GM19099 (cell line): ENCODE results near the gene DLG2.

Experiments
- POLR2A ChIP-seq: IDR thresholded peaks from 3 replicates; pipeline ENCODE4 v1.6.1; 2011; ENCODE audit warnings: low read depth; ENCODE audit not compliant: insufficient read length; ENCODE audit errors: extremely low read depth

The DLG2 gene

DNA sequence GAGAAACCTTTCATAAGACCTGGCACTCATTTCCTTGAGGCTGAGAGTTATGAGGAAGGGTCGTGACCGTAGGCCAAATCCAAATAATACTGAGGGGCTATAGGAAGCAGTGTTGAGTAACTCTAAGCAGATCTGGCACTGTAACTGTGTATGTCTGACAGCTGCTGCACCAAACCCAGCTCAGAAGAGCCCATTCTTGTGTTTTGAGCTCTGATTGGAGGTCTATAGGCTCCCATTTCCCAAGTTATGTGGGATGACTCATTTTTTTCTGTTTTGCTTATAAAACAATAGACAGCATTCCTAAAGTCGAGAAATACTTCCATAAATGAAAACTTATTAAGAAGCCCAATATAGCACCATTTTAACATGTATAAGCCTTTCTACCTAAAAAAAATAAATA, 645.8 kb downstream of the DLG2 start:
- no peak for TF ChIP-seq POLR2A

DNA sequence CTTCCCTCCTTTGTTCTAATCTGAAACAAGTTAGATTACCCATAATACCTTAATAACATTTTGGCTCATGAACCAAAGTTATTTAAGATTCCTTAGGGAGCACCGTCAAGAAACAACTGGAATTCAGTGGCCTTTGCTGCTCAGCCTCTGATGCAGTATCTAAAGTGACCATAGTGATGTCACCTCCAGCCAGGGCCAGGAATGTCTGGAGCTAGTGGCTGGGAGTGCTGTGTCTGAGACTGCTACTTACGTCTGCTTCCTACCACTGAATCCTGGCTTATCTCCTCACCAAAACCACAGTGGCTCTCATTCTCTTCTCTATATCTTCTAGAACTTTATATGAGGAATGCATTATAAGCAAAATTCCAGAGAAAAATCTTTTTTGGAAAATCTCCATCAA, 658.0 kb downstream of the DLG2 start:
- TF ChIP-seq POLR2A: no peak

DNA sequence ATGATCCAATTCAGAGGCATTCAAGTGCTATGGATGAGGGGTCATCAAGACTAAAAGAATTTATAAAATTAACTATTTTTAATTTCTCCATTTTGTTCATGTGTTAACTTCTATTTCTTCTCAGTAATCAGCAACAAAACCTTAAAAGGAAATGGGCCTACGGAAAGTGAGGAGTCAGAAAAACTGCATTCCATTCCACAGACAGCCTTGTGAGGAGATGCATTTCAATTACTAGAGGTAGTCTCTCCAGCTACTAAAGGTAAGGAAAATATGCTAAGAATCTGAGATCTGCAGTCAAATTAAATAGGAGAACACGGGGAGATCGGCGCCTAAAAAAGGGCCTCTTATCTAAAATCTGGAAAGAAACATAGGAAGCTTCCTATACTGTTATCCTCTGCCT, 661.7 kb downstream of the DLG2 start:
- no peak for TF ChIP-seq POLR2A

DNA sequence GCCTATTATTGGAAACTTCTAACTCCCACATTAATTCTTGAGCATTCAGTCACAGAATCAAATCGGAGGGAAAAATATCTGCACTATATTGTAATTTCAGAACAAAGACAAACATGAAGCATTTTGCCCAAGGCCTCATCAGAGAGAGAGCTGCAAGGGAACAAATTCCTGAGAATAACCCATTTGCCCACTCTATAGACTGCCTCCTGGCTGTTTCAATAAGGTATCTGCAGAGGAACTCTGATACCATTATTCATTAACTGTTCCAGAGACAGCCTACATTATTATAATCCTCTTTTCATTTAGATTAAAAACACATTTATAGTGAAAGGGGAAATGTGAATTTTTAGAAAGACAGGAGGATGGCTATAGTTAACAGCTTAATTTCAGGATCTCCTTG, 663.9 kb downstream of the DLG2 start:
- no peak for TF ChIP-seq POLR2A

DNA sequence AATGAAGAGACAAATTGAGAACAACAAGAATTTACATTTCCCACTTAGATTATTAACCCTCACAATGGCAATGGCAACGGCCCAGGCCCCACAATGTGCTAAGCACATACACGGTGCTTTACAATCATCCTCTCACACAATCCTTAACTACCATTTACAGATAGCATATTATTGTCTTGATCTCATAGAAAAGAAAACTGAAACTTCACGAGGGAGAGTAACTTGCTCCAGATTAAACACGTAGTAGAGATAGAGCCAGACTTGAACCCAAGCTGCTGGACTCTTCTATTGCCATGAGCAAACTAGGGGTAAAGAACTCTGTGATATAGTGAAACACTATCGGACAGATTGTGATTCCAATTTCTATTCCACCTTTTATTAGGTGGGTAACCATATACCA, 665.1 kb downstream of the DLG2 start:
- no peak for TF ChIP-seq POLR2A

DNA sequence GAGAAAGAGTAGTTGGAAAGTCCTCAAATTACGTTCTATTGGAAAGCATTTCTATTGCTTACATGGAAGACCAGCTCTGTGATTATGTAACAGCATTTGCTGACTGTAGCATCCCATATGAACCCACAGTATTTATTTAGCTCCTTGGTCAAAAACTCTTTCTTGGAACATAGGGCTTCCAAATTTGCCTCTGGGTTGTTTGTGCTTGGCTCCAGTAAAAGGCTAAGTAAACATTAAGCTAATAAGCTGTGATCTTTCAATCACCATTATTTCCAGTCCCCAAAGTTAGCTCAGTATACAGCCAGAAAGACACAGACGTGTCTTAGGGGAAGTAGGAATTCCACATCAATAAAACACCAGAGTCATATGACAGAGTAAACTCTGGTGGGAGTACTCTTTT, 668.8 kb downstream of the DLG2 start:
- no peak for TF ChIP-seq POLR2A

DNA sequence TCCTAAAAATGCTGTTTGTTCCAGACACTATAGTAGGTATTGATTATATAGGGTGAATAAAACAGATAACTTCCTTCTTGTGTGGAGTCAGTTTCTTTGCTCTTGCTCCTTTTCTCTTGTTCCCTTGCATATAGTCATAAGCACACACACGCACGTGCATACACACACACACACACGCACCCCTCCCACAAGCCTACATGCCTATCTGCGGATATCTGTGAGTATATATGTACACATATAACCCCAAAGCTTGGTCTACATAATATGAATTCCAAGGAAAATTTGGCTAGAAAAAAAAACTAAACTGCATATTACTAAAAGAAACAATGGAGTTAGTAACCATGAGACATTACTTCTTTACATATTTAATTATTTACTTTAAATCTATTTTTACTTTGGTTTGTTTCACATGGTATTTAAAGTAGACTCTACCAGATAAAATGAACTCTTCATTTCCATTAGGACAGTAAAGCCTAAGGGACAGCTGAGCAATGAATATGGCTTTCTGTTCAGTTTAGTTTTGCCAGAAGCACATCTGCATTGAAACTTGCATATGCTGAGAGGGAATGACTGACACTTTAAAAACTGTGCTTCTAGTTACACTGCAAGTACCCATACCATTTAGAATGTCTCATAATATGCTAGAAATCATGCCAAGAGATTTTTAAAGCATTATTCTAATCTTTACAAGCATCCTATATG, 676.4 kb downstream of the DLG2 start:
- no peak for TF ChIP-seq POLR2A

DNA sequence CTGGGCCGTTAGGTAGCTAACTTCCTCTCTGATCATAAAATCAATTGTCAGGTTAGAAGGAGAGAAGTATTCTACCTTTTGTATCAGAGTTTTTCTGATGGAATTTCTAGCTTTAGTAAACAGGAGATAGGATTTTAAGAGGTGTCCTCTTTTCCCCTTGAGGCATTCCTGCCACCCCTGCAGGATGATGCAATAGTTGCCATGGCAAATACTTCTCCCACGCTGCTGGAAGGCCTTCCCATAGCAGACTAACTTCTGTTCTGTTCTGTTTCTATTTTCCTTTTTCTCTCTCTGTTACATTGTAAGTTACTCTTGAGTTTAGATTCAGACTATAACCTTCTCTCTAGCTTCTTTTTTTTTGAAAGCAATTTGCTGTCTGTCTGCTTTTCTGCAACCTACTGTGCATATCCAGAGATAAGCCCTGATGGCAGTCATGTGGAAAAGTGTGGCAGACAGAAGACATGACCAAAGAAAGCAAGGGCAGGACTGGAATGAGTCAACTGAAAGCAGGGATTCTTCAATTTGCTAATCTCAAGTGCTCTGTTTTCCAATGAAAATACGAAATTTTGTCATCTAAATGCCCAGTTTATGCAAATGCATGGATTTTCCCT, 679.1 kb downstream of the DLG2 start:
- no peak for TF ChIP-seq POLR2A

DNA sequence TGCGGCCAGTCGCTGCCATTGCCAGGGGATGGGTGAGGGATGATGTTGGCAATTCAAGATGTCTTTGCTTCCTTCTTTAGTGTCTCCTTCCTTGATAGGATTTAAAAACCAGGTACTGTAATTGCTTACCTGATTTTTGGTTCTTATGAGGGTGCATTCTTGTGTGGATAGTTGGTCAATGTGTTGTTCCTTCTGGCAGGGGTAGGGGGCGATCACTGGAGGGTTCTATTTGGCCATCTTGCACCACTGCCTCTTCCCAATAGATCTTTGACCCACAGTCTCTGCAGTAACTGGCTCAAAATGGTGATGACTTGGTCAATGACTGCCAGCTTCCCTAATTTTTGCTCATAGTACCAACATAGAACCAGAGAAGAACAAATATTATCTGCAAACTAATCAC, 680.1 kb downstream of the DLG2 start:
- TF ChIP-seq POLR2A: no peak

DNA sequence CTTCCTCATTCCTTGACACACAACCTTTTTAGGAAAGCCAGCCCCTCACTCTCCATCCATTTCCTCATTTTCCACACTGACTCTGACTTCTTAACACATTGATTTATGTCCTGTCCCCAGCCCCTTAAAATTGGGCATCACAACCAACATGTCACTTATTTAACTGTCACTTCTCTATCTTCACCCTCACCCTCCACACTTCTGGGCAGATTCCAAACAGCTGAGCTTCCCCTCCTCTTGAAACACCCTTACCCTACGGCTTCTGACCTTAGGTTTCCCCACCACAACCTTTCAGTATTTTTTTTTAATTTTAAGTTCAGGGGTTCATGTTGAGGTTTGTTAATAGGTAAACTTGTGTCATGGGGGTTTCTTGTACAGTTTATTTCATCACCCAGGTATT, 696.3 kb downstream of the DLG2 start:
- no peak for TF ChIP-seq POLR2A

DNA sequence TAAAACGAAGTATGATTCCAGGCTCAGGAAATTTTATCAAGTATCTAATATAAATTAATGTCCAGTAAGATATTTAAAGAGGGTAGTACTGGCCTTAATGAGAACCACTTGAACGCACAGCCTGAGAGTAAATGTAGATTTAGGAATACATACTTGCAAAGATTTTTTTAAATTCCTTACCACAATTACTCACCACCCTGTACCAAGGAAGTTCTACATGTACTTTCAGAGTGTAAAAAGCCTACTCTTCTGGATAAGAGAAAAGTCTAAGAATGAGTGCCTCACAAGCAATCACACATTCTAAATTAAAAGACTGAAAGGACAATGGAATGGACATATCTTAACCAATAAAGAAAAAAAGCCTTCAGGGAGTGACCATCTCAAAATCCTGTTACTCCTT, 697.4 kb downstream of the DLG2 start:
- TF ChIP-seq POLR2A: no peak

DNA sequence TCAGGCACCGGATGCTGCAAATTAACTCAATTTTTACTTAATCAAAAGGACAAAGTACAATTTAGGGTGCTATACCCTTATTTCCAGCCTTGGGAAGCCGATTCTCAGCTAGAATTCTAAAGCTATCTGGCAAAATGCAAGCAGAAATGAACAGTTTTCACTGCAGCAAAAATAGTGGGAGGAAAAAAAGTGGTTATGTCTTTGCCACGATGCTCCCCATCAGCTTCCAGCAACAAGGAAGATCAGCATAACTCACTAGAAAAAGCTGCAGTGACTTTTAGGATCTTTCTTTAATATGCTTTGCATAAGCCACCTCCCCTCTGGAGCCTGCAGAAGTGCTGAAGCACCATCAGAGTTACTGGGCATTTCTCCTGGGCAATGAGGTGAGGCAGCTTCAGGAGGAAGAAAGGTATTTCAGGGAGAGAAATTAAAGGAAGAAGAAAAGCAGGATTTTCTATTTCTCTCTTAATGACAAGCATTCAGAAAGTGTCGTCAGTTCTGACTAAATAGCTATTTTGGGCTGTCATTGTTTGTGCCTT, 702.9 kb downstream of the DLG2 start:
- no peak for TF ChIP-seq POLR2A

DNA sequence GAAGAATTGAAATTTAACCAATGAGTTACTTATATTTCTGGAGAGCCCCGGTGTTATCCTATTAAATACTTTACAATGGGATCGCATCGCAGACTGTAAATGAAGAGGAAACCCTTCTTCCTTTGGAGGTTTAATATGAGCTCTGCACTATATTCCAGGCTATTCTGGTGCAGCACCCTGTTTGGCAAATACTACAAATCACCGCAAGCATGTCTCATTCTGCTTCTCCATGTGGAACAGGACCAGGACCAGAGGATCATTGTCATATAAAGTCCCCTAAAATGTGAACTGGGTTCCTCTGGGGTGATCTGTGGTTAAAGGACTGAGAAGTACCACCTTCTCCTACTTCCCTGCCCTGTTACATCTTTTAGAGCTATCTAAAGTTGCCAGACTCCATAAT, 703.7 kb downstream of the DLG2 start:
- TF ChIP-seq POLR2A: no peak

DNA sequence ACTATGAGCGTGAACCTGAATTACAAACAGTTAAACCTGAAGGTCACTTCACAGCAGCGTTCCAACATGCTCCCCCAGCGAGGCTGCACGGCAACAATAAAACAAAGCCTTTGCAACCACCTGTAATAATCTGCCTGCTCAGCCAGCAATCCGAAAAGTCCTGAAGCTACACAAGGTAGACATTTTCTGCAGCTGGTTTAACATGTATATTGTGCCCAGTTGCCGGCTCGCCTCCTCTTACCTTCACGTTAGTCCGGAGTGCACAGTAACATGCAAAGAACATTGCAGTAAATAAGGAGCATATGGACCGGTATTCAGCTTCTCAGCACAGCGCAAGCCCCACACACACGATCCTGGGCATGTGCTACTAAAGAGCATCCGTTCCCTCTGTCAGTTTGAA, 704.3 kb downstream of the DLG2 start:
- TF ChIP-seq POLR2A: no peak

DNA sequence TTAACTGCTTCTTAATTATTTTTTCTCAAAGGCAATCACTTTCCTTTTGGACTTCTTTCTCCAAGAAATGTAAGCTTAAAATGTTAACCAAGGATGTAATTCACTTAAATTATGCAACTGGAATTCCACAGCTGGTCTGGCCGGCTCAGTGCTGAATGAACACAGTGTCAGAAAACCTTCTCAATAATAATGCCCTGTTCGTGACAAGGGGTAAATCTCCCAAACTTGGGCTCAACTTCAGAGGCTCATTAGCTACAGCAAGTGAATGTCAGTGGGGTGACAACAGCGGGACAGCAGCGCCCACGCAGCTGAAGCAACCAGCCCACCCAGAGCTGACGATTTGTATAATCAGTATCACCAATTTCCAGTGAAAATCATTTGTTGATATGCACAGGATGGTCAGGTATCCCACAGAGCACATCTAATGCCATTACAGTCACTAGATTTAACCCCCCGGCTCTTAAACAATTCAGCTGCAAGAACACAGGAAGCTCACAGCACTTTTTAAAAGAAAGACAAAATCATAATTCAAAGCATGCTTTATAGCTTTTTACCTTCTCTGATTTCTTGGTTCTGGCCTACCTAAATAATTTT, 704.8 kb downstream of the DLG2 start:
- no peak for TF ChIP-seq POLR2A

DNA sequence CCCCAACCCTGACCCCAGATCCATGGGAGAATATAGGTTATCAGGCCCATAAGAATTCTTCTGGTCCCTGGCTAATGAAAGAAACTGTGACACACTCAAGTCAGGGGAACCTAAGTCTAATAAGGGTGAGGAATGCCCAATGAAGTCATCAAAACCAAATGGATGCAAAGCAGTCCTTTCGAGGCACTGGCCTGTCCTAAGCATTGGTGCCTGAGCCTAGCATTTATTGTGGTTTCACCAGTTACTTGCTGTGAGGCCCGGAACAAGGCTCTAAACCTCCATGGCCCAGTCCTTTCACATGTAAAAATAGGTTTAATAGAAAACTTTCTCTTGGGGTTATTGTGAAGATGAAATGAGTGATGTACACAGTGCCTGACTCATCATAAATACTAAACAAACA, 712.6 kb downstream of the DLG2 start:
- no peak for TF ChIP-seq POLR2A

DNA sequence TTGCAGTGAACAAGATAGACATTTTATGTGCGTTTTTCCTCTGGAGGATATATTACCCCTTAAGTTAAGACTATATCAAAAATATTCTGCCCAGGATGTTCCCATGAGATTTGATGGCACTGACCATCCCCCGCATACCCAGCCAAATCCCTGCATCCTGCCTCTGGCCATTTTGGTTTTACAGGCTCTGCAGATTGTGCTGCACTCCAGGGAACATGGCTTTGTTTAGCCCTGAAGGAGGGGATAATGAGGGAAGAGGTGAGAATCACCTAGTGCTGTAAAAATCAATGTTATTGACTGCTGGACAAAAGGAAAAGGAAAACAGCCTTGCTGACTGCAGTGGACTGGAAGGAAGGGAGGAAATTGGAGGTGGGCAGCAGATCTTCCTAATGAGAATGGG, 717.4 kb downstream of the DLG2 start:
- TF ChIP-seq POLR2A: no peak

DNA sequence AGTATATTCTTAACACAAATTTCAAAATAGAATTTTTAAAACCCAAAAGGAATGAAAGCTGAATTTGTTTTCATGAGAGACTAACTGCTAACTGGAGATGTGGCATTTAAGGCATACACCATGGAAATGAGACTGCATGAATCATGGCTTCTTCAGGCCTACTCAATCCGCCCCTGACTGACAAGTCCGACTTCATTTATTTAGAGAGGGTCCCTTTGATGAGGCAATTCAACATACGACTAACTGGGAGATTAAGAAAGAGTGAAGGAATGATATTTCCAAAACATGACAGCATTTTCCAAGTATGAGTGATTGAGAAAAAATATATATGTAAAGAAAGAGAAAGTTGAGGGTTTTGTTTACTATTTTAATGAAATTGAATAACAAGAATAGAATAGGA, 720.1 kb downstream of the DLG2 start:
- TF ChIP-seq POLR2A: no peak
